IMR-90 (cell line): ENCODE results near the gene CDC25A.

Experiments
- CTCF ChIP-seq: conservative IDR thresholded peaks from 2 replicates; pipeline ENCODE4 v1.5.1; 2012; ENCODE audit warnings: mild to moderate bottlenecking, low read depth, low read length, improper control_type of control experiment
- ELK1 ChIP-seq: fragments of 150-350 bp; IDR thresholded peaks from 2 replicates; pipeline ENCODE4 v1.6.1; 2016; ENCODE audit warnings: low read depth, mild to moderate bottlenecking, low read length, moderate library complexity, borderline replicate concordance
- MXI1 ChIP-seq: IDR thresholded peaks from 2 replicates; pipeline ENCODE4 v1.6.1; 2012; ENCODE audit warnings: low read depth, mild to moderate bottlenecking, low read length, moderate library complexity, borderline replicate concordance
- POLR2A ChIP-seq: IDR thresholded peaks from 2 replicates; pipeline ENCODE4 v1.6.1; 2012; ENCODE audit warnings: mild to moderate bottlenecking, low read depth, low read length
- RAD21 ChIP-seq: IDR thresholded peaks from 2 replicates; pipeline ENCODE4 v1.6.1; 2012; ENCODE audit warnings: low read length, improper control_type of control experiment

GRCh38 chr3:48190911-48191310, 2.7 kb upstream of the CDC25A start:
- TF ChIP-seq MXI1 = no peak
- TF ChIP-seq RAD21 = no peak
- no peak for TF ChIP-seq CTCF
- TF ChIP-seq ELK1 = no peak
- TF ChIP-seq POLR2A = no peak
